ENCODE results near the gene ADGRL1. TPM values are rescaled to one million over a fixed set of nuclear protein-coding genes. Genes with fewer than 3 reads are reported as not detected.

The ADGRL1 gene
- total RNA-seq, 1 donor from 2014 or later: 14.3 TPM

- intact Hi-C loops (cut with micrococcal nuclease): no loop called here
- Mint-ChIP-seq H3K27ac (no peak overlapping the region), H3K36me3 (ENCODE audit: low read depth) (peaks cover 10% of the 10 kb centered on the region), H3K9me3 (no peaks in the 10 kb centered on the region), H3K4me1 (peaks cover 31% of the 10 kb centered on the region), H3K27me3 (no peaks in the 10 kb centered on the region), H3K4me3 (no peak overlapping the region)
- DNase-seq: no peak
Observed at GRCh38 chr19:14141041-14141440, 64.9 kb downstream of the ADGRL1 start.

- no peak for DNase-seq
- intact Hi-C loops (cut with micrococcal nuclease): loop anchor here (5.0 kb wide), 2 partner anchors 58 to 227 kb away; no protein-coding TSS in a partner anchor
- no peaks in the 10 kb centered on the region for H3K9me3 Mint-ChIP-seq
- no peak overlapping the region for H3K4me3 Mint-ChIP-seq
- peaks cover 16% of the 10 kb centered on the region for H3K36me3 Mint-ChIP-seq (ENCODE audit: low read depth)
- peaks cover 31% of the 10 kb centered on the region for H3K4me1 Mint-ChIP-seq
- no peaks in the 10 kb centered on the region for H3K27me3 Mint-ChIP-seq
- H3K27ac Mint-ChIP-seq: no peak overlapping the region
Observed at GRCh38 chr19:14139944-14140343, 66.0 kb downstream of the ADGRL1 start.

- no peak for DNase-seq
- Mint-ChIP-seq H3K27ac (peak overlapping the region; percentile 73), H3K4me3 (peak overlapping the region; percentile 62), H3K4me1 (peaks cover 40% of the 10 kb centered on the region), H3K27me3 (no peaks in the 10 kb centered on the region), H3K36me3 (ENCODE audit: low read depth) (peaks cover 21% of the 10 kb centered on the region), H3K9me3 (no peaks in the 10 kb centered on the region)
- intact Hi-C loops (cut with micrococcal nuclease): loop anchor here (5.0 kb wide), 2 partner anchors 56 to 229 kb away; no protein-coding TSS in a partner anchor
Observed at GRCh38 chr19:14138576-14139265, 67.2 kb downstream of the ADGRL1 start.

- Mint-ChIP-seq H3K4me3 (peak within 1 kb of the TSS; percentile 83), H3K9me3 (no peaks in the 10 kb centered on the region), H3K36me3 (ENCODE audit: low read depth) (peaks cover 24% of the 10 kb centered on the region), H3K27ac (peak within 1 kb of the TSS; percentile 96), H3K27me3 (no peaks in the 10 kb centered on the region), H3K4me1 (peaks cover 38% of the 10 kb centered on the region)
- intact Hi-C loops (cut with micrococcal nuclease): loop anchor here (1.0 to 5.0 kb wide), 10 partner anchors 18 to 341 kb away; partner anchors contain the start of genes RFX1, SAMD1 and ZSWIM4
- peak; percentile 99 for DNase-seq
Observed at GRCh38 chr19:14136509-14137281, 69.3 kb downstream of the ADGRL1 start, which contains the start of gene ASF1B. Gene ASF1B (minus strand): TSS chr19:14136589. CDS start chr19:14136456, 133 bp downstream.

- Mint-ChIP-seq H3K27me3 (no peaks in the 10 kb centered on the region), H3K4me3 (peak overlapping the region; percentile 83), H3K36me3 (ENCODE audit: low read depth) (peaks cover 25% of the 10 kb centered on the region), H3K4me1 (peaks cover 35% of the 10 kb centered on the region), H3K9me3 (no peaks in the 10 kb centered on the region), H3K27ac (peak overlapping the region; percentile 96)
- no peak for DNase-seq
- intact Hi-C loops (cut with micrococcal nuclease): loop anchor here (1.0 to 5.0 kb wide), 8 partner anchors 18 to 341 kb away; partner anchors contain the start of genes SAMD1 and ZSWIM4
Observed at GRCh38 chr19:14135985-14136508, 69.9 kb downstream of the ADGRL1 start.

- peak overlapping the region; percentile 96 for H3K27ac Mint-ChIP-seq
- no peaks in the 10 kb centered on the region for H3K9me3 Mint-ChIP-seq
- no peaks in the 10 kb centered on the region for H3K27me3 Mint-ChIP-seq
- H3K4me3 Mint-ChIP-seq: peak overlapping the region; percentile 83
- intact Hi-C loops (cut with micrococcal nuclease): loop anchor here (5.0 kb wide), 2 partner anchors 53 to 232 kb away; no protein-coding TSS in a partner anchor
- H3K4me1 Mint-ChIP-seq: peaks cover 34% of the 10 kb centered on the region
- peaks cover 23% of the 10 kb centered on the region for H3K36me3 Mint-ChIP-seq (ENCODE audit: low read depth)
- no peak for DNase-seq
Observed at GRCh38 chr19:14135355-14135754, 70.6 kb downstream of the ADGRL1 start.

- Mint-ChIP-seq H3K4me3 (no peak overlapping the region), H3K9me3 (no peaks in the 10 kb centered on the region), H3K27me3 (no peaks in the 10 kb centered on the region), H3K27ac (no peak overlapping the region), H3K36me3 (ENCODE audit: low read depth) (peaks cover 30% of the 10 kb centered on the region), H3K4me1 (peaks cover 2% of the 10 kb centered on the region)
- intact Hi-C loops (cut with micrococcal nuclease): no loop called here
- no peak for DNase-seq
Observed at GRCh38 chr19:14127929-14128509, 78.0 kb downstream of the ADGRL1 start.

- Mint-ChIP-seq H3K4me3 (no peak overlapping the region), H3K36me3 (ENCODE audit: low read depth) (peaks cover 35% of the 10 kb centered on the region), H3K4me1 (peaks cover 1% of the 10 kb centered on the region), H3K9me3 (no peaks in the 10 kb centered on the region), H3K27ac (no peak overlapping the region), H3K27me3 (no peaks in the 10 kb centered on the region)
- no peak for DNase-seq
- intact Hi-C loops (cut with micrococcal nuclease): no loop called here
Observed at GRCh38 chr19:14127176-14127575, 78.8 kb downstream of the ADGRL1 start.

GRCh38 chr19:14122924-14123323, 83.0 kb downstream of the ADGRL1 start:
- DNase-seq: no peak
- intact Hi-C loops (cut with micrococcal nuclease): no loop called here
- peak overlapping the region; percentile 34 for H3K27ac Mint-ChIP-seq
- H3K27me3 Mint-ChIP-seq: no peaks in the 10 kb centered on the region
- peaks cover 11% of the 10 kb centered on the region for H3K4me1 Mint-ChIP-seq
- no peak overlapping the region for H3K4me3 Mint-ChIP-seq
- H3K9me3 Mint-ChIP-seq: no peaks in the 10 kb centered on the region
- peaks cover 34% of the 10 kb centered on the region for H3K36me3 Mint-ChIP-seq (ENCODE audit: low read depth)

- Mint-ChIP-seq H3K4me1 (peaks cover 25% of the 10 kb centered on the region), H3K27me3 (no peaks in the 10 kb centered on the region), H3K4me3 (no peak overlapping the region), H3K36me3 (ENCODE audit: low read depth) (peaks cover 22% of the 10 kb centered on the region), H3K27ac (no peak overlapping the region), H3K9me3 (no peaks in the 10 kb centered on the region)
- intact Hi-C loops (cut with micrococcal nuclease): no loop called here
- DNase-seq: no peak
Observed at GRCh38 chr19:14120497-14120780, 85.5 kb downstream of the ADGRL1 start.

GRCh38 chr19:14119644-14120496, 86.1 kb downstream of the ADGRL1 start:
- Mint-ChIP-seq H3K4me3 (no peak overlapping the region), H3K27me3 (no peaks in the 10 kb centered on the region), H3K36me3 (ENCODE audit: low read depth) (peaks cover 21% of the 10 kb centered on the region), H3K4me1 (peaks cover 26% of the 10 kb centered on the region), H3K9me3 (no peaks in the 10 kb centered on the region), H3K27ac (no peak overlapping the region)
- intact Hi-C loops (cut with micrococcal nuclease): loop anchor here (2.0 to 10.0 kb wide), 3 partner anchors 39 to 845 kb away; no protein-coding TSS in a partner anchor
- DNase-seq: no peak

GRCh38 chr19:14119146-14119545, 86.8 kb downstream of the ADGRL1 start:
- H3K9me3 Mint-ChIP-seq: no peaks in the 10 kb centered on the region

More at GRCh38 chr19:14119146-14119545, 86.8 kb downstream of the ADGRL1 start:
- peak overlapping the region; percentile 94 for H3K27ac Mint-ChIP-seq
- peak overlapping the region; percentile 94 for H3K4me3 Mint-ChIP-seq
- no peak for DNase-seq
- H3K4me1 Mint-ChIP-seq: peaks cover 30% of the 10 kb centered on the region
- peaks cover 15% of the 10 kb centered on the region for H3K36me3 Mint-ChIP-seq (ENCODE audit: low read depth)
- no peaks in the 10 kb centered on the region for H3K27me3 Mint-ChIP-seq
- intact Hi-C loops (cut with micrococcal nuclease): loop anchor here (2.0 to 10.0 kb wide), 3 partner anchors 38 to 844 kb away; no protein-coding TSS in a partner anchor

Data from activated CD4-positive, alpha-beta T cell treated with anti-CD3 and anti-CD28 coated beads, Interleukin-2, amount 10 ng/mL, durations not matched to agents 24 days and 14 days (primary cell).